Measurements from ENCODE around the gene SKAP1.

DNA sequence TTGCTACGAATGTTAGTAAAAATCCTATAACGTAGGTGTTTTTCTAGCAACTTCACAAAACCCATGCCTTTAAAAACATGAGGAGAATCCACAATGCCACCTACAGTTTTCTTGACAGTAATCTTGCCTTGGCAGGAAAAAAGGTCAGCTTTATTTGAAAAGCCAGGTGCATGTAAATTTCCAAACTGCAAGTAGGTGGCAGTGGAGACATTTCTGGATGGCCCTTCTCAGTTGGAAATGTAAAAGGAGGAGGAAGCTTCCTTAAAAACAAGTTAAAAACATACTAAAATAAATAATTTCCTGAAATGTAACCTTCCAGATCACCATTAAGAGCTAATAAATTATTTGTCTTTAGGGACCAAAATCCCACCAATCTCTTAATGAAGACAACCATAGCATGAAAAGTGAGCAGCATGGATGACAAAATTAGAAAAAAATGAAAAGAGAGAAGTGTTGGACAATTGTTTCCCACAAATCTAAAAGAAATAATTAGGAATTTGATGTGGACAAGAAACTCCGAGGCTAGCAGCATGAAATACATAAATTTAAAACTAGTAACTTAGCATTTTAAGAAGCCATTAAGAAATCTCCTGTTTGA, 170.2 kb downstream of the SKAP1 start:
- TF ChIP-seq, protein P1, sequence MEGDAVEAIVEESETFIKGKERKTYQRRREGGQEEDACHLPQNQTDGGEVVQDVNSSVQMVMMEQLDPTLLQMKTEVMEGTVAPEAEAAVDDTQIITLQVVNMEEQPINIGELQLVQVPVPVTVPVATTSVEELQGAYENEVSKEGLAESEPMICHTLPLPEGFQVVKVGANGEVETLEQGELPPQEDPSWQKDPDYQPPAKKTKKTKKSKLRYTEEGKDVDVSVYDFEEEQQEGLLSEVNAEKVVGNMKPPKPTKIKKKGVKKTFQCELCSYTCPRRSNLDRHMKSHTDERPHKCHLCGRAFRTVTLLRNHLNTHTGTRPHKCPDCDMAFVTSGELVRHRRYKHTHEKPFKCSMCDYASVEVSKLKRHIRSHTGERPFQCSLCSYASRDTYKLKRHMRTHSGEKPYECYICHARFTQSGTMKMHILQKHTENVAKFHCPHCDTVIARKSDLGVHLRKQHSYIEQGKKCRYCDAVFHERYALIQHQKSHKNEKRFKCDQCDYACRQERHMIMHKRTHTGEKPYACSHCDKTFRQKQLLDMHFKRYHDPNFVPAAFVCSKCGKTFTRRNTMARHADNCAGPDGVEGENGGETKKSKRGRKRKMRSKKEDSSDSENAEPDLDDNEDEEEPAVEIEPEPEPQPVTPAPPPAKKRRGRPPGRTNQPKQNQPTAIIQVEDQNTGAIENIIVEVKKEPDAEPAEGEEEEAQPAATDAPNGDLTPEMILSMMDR (IDR thresholded peaks at IDR 0.05; ENCODE audit: low read depth, low read length): peak; percentile 69
- TF ChIP-seq EZH2phosphoT487 (IDR thresholded peaks at IDR 0.05; ENCODE audit: low read depth): no peak
